ENCODE results near the gene PPP5C.
"Not testable (repeated sequence)": the region's sequence is repeated elsewhere in the genome, so short reads cannot be mapped to it uniquely, and the experiment has no call there.

The PPP5C gene

GRCh38 chr19:46435009-46435408 lies 88.1 kb downstream of the PPP5C start:
- no peak for DNase-seq (ENCODE audit: low read depth)

GRCh38 chr19:46435689-46436088 lies 88.8 kb downstream of the PPP5C start:
- not testable (repeated sequence) for DNase-seq (ENCODE audit: low read depth)
